Fibroblast of skin of right biceps (primary cell): Measurements from ENCODE around the gene NUDT8.
"Not testable (repeated sequence)": the region's sequence is repeated elsewhere in the genome, so short reads cannot be mapped to it uniquely, and the experiment has no call there.

Experiments used
- DNase-seq: peaks from one replicate; pipeline ENCODE4 v3.0.0-alpha.2; 2013

The NUDT8 gene

DNA sequence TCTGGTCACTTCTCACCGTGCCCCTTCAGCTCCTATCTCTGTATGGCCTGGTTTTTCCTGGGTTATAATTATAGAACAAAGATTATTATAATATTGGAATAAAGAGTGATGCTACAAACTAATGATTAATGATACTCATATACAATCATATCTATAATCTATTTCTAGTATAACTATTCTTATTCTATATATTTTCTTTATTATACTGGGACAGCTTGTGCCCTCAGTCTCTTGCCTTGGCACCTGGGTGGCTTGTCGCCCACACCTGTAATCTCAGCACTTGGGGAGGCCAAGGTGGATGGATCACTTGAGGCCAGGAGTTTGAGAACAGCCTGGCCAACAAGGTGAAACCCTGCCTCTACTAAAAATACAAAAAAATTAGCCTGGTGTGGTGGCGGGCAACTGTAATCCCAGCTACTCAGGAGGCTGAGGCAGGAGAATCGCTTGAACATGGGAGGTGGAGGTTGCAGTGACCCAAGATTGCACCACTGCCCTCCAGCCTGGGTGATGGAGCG, 30.0 kb upstream of the NUDT8 start:
- DNase-seq = not testable (repeated sequence)

DNA sequence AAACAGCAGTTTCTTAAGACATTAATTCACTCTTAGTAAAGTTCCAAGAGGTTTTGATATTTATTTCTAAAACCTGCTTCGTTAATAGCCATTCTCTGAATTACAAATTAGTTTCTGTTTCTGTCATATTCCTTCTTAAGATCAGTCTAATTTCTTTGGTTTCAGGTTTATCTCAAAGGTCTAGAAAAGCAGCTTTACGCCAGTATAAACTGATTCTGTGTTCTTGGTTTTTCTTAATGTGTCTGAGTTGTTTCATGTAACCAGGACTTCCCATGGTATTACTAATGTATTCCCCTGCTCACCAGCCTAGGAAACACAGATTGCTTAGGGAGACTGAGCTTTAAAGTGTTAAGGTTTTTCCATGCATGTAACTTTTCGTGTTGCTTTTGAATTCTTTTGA, 27.6 kb upstream of the NUDT8 start:
- no peak for DNase-seq

DNA sequence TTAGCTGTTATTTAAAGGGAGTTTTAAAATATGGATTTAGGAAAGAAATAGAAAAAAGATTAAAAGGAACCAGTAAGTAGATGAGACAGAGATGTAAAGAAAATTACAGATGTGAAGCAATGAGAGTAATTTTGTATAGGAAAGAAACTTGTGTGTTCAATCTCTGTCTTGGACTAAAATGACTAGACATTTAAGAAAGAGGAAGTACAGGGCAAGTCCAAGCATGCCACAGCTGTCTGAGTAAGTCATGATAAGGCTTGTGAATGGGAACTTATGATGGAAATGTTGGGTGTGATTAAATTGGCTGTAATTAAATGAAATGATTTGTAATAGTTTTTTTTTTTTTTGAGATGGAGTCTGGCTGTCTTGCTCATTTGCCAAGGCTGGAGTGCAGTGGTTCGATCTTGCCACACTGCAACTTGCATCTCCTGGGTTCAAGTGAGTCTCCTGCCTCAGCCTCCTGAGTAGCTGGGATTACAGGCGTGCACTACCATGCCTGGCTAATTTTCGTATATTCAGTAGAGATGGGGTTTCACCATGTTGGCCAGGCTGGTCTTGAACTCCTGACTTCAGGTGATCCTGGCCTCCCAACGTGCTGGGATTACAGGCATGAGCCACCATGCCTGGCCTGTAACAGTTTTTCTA, 26.7 kb upstream of the NUDT8 start:
- no peak for DNase-seq

DNA sequence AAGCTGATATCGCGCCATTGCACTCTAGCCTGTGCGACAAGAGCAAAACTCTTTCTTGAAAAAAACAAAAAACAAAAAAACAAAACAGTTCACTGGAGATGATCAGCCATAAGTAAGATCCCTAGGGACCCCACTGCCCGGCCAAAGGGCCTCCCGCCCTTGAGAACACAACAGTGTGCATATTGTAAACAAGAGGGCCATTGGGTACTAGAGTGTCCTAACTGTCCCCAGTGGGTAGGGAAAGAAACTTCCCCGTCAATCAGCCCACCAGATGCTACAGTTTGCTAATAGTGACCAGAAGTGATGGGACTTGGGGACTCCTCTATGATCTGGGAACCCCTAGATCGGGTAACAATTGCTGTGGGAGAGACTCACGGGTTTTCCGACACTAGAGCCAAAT, 24.5 kb upstream of the NUDT8 start:
- DNase-seq = no peak

DNA sequence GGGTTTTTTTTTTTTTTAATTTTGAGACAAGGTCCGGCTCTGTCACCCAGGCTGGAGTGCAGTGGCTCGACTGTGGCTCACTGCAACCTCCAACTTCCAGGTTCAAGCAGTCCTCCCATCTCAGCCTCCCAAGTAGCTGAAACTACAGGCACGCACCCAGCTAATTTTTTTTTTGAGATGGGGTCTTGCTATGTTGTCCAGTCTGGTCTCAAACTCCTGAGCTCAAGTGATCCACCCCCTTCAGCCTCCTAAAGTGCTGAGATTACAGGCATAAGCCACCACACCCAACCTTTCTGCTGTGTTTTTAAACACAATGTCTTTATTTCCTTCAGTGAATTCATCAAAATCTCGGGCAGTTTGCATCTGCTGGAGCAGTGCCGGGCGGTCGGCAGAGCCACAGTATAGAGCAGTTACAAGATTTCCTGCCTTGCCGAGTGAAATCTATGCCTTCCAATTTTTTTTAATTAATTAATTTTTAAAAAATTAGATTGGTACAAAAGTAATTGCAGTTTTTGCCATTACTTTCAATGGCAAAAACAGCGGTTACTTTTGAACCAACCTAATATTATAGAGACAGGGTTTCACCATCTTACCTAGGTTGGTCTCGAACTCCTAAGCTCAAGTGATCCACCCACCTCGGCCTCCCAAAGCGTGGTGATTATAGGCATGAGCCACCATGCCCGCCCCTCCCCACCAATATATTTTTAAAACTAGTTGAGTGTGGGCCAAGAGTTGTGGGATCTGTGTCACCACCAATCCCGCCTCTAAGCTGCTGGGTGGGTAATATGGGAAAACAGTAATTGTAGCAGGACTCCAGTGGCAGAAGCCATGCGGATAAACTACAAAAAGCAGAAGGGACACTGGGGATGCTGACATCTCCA, 23.5 kb upstream of the NUDT8 start:
- no peak for DNase-seq

DNA sequence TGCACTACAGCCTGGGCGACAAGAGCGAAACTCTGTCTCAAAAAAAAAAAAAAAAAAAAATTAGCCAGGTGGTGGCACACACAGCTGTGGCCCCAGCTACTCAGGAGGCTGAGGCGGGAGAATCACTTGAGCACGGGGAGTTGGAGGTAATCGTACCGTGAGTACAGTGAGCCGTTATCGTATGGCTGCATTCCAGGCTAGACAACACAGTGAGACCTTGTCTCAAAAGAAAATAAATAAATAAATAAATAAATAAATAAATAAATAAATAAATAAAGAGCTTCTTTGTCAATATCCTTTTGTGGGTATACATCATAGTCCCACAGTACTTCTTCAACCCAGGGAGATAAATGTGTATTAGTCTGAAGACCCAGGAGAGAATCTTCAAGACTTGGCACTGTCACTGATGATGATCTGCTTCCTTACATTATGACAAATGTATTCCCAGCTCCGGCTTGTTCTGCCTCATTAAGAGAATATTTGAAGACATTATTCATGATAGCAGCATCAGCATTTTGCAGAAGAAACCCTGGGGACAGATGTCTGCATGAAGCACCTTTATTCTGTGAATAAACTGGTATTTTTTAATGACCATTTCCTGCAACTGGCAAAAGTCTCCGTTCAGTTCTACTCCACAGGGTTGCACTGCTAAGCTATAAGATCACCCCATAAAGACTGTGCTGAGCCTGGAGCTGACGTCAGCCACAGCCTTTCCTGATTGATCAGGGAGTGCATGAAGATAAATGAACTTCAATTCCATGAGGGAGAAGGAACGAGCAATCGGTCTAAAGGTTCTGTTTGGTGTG, 22.4 kb upstream of the NUDT8 start:
- DNase-seq = no peak

DNA sequence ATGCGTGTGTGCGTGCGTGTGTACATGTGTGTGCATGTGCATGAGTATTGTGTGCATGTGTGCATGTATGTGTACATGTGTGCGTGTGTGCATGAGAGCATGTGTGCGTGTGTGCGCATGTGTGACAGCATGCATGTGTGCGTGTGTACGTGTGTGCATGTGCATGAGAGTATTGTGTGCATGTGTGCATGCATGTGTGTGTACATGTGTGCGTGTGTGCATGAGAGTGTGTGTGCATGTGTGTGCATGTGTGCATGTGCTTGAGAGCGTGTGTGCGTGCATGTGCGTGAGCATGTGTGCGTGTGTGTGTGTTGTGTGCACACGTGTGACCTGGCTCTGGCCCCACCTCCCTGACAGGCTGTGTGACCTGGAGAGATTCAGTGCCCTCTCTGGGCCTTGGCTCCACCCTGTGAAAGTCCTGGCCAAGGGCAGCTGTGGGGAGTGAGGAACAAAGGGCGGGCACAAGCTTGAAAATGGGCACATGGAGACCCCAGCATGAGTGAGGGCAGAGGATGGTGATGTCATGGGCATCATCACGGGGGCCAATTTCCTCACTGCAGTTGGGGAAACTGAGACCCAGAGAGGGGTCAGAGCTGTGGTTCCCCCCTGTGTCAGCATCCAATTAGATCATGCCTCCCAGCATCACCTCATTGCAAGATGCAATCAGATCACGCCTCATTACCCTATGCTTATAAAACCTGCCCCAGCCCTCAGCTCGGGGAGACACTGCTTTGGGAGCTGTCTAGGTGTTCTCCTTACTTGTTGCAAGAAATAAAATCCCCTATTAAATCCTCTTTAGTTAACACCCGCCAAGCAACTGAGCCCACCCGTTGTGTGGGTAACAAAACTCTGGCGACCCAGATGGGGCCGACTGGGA, 20.1 kb upstream of the NUDT8 start:
- no peak for DNase-seq

DNA sequence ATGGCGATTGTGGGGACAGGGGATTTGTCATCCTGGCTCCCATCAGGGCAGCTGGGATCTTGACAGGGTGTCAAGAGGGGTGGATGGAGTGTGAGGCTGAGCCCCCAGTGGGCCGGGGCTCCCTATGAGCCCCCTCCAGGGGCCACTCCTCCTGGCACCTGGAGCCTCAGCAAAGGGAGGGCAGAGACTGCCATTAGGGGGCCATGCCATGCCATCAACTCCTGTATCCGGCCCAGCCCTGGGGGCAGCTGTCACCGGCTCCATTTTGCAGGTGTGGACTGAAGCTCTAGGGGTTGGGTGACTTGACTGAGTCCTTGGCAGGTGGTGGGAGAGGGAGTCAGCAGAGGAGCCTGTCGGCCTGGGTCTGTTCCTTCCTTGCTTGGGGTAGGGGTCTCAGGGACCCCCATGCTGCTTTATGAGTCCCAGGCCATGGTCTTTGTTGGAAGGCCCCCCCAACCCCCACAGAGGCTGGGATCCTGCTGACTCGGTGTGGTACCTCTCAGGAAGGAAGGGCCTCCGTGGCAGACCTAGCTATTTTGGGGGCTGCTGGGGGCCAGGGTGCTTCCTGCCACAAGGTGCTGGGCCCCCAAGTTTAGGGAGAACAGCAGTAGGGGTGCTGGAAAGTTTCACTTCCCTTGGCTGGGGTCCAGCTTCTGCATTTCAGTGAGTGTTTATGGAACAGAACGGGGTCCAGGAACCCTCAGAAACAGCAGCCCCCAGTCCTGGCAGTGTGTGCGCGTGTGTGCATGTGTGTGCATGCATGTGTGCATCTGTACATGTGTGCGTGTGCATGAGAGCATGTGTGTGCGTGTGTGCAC, 19.3 kb upstream of the NUDT8 start:
- no peak for DNase-seq

DNA sequence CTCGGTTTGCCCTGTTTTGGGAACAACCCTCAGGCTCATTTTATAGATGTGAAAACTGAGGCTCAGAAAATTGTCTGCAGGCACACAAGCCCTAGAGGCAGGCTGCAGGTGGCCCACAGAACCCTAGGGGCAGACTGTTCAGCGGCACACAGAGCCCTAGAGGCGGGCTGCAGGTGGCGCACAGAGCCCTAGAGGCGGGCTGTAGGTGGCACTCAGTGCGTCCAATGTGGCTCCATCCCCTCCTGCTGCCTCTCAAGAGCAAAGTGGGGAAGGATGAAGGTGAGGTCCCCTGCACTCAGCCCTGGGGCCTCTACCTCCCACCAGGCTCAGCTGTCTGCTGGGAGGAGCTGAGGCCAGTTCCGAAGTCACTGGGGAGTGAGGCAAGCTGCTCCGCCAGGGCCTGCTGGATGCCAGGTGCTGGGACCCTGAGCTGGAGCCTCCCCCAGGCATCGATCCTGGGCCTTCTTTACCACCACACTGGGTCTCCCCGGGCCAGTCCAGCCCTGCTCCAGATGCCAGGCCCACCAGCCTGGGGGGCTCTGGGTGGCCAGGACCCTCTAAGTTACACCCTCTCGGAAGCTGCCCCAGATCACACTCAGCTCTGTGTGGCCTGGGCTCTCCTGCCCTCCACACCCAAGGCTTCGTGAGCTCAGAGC, 18.5 kb upstream of the NUDT8 start:
- DNase-seq = no peak

DNA sequence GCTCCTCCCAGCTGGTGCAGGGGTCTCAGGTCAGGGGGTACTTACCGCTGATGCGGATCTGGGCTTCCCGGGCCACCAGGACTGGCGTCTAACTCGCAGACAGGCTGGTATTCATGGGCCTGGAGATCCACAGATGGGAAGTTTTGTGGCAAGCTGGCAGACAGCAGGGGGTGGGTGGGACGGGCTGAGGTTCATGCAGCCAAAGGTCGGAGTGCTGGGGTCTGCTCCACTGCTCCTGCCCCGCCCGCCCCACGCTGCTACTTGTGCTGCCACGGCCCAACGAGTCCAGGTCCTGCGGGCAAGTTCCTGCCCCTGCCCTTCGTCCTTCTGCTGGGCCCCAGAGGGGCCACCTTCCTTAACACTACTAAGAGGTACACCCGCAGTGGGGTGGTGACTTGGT, 17.7 kb upstream of the NUDT8 start:
- no peak for DNase-seq

DNA sequence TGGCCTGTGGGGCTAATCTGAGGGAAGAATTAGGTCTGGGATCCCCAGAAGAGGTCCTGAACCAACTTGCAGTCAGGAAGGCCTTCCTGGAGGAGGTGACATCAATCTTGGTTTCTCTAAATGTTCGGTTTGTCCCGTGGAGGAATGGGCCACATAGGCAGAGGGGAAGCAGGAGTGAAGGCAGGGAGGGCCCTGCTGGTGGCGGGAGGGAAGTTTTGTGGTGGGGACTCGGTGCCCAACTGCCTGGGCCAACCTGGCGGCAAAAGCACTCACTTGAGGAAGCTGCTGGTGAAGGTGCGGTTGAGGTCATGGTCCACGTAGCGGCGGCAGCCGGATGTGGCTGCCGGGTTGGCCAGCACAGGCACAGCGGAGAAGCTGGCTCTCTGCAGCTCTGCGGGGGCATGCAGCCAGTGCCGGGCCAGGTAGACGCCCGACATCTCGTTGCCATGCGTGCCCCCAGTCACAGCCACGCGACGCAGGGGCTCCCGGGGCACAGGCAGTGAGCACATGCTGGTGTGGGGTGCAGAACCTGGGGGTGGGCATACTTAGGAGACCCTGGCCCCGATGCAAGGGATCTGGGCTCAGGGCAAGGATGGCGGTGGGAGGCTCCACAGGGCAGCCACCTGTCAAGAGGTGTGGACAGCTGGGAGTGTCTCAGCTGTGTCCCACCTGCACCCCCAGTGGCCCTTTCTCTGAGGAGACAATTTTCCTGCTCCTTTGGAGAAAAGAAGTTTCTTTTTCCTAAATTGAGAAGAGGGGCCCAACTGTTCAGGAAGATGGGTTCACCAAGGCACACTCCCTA, 17.0 kb upstream of the NUDT8 start:
- DNase-seq = no peak

DNA sequence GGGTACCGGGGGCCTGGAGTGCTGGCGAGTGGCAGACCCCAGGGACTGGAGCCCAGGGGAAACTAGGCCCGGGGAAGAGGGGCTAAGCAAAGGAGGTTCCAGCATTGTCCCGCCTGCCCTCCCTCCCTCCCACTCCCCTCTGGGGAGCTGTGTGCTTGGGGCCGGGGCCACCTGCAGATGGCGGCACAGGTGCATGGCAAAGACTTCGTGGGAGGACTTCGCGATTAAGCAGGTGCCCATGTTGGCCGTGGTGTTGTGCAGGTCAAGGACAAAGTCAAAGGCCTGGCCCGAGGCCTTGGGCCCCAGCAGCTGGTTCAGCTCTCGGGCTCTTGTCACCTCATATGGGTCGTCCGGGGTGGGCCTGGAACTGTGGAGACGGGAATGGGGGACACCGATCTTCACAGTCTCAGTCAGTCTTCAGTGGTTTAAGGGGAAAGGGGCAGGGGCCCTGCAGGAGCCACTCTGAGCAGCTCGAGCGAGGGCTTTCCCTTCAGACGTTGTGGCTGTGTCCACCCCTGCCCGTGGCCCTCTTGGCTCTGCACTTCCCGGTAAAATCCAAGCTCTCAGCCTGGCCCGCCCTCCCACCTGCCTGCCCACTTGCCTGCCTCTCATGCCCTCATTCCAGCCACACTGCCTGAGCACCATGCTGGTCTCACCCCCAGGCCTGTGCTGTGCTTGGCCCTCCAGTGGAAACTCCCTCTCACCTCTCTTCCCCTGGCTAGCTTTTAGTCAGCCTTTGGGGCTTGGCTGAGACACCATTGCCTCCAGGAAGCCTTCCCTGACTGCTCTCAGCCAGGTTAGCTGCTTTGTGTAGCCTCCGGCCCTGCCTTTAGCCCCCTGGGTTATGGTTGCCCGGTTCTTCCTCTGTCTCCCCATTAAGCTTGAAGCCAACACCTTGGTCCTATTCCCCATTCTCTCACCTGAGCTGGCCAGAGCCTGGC, 16.1 kb upstream of the NUDT8 start:
- no peak for DNase-seq

DNA sequence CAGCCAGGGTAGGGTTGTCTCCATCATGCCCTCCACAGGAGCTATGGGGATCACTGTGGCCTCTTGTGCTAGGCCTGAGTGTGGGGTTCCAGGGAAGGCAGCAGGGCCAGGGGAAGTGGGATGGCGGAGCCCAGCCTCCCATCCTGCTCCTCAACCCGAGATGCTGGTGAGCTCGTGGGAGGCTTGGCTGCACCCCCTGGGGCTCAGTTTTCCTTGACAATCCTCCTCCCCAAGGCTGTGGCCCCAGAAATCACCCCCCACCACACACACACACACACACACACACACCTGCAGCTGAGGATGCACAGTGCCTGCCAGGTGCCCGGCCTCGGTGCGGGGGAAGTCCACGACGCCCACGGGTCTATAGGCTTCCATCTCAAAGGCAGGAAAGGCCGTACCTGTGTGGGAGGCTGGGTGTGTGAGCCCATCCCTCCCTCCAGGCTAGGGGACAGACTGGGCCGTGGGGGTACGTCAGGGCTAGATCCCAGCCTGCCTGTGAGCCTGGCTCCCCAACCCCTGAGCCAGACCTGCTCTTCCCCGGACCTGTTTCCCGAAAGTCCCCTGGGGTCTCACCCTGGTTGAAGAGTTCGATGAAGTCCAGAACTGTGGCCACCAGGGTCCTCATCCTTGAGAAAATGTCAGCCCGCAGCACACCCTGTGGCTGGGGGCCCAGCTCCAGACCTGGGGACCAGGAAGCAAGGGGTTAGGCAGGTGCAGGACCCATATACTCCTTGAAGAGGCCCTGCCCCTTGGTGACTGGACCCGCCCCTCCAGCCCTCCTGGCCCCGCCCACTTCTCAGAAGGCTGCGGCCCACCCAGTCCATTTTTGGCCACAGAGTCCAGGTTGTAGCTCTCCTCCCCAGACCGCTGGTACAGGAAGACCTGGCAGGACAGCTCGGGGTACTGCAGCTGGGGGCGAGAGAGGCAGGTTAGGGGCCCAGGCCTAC, 15.0 kb upstream of the NUDT8 start:
- no peak for DNase-seq

DNA sequence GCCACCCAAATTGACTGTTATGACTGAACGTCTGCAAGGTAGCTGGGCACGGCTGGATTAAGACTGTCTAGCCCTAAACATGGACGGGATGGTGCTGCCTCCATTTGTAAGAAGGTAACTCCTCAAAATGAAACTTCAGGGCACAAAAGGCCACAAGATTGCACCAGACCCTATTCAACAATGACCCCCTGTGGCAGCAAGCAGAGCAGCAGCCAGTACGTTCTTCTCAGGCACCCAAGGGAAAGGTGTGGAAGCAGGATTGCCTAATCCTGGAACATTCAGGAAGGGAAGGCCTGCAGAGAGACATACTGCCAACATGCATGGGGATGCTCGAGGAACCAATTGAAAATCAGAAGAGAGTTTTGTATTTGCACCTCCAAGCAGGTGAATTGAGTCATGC, 14.3 kb upstream of the NUDT8 start:
- no peak for DNase-seq

DNA sequence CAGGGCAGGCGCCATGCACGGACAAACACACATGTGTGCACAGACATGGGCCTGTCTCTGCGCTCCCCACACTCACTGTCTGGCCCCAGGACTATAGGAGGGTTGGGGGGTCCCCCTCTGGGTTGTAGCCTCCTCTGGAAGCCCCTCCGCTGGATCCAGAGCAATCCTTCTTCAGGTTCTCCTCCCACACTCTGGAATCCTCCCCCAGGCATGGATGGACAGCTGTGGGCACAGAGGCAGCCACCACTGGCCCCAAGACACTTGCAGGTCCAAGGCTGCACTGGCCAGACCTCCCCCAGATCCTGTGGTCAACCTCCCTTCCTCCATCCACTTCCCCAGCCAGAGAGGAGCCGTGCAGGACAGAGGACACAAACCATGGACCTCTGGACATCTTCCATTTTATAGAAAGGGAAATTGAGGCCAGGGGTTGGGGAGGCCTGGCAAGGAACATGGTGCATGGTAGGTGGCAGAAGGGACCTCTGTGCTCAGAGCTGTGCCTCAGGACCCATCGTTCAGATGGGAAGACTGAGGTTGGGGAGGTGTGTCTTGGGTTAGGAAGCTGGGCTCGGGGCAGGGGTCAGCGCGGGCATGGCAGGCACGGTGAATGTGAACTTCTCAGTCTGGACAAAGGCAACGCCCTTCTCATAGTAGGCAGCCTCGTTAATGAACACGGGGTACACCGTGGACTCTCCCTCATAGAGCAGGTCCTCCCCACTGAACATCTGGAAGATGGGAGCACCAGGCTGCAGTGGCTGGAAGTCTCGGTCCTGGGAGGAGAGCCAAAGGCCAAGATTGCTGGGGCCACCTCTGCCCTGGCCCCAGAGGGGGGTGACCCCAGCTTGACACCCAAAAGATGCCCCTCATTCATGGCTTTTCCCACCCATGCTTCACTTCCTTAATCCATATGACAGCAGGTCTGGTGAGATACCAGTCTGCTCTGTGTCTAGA, 12.7 kb upstream of the NUDT8 start:
- DNase-seq = no peak
